ENCODE results near the gene KLHL1.

KLHL1 gene

GRCh38 chr13:69690999-69691398 is 417.3 kb downstream of the KLHL1 start:
- no peak for DNase-seq

- DNase-seq = no peak
Observed at GRCh38 chr13:69683921-69684686, 424.1 kb downstream of the KLHL1 start.

GRCh38 chr13:69681722-69682121 is 426.5 kb downstream of the KLHL1 start:
- DNase-seq = no peak

GRCh38 chr13:69677343-69677742 is 430.9 kb downstream of the KLHL1 start:
- DNase-seq = no peak

GRCh38 chr13:69676286-69676685 is 432.0 kb downstream of the KLHL1 start:
- no peak for DNase-seq

GRCh38 chr13:69660155-69660554 is 448.1 kb downstream of the KLHL1 start:
- no peak for DNase-seq

- DNase-seq = no peak
Observed at GRCh38 chr13:69657676-69658075, 450.6 kb downstream of the KLHL1 start.

DNA sequence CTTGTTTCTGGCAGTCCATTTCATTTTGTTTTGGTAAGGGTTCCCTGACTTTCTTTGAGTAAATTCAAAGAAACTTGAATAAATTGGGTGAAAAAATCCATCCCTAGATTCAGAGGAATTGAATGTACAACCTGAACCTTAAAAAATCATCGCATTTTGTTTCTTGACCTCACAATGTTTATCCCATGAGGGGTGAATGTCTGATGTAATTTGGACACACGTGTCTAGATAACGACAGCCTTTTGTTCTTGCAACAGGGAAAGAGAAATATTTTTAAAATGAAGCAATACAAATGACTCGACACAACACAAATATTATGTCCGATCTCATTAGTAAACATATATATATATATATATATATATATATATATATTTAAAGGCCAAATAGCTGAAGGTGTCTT is 453.9 kb downstream of the KLHL1 start:
- no peak for DNase-seq

Measured in anterior cingulate cortex (tissue), 58 donors.